ENCODE measurements around the gene SLC38A10.

SLC38A10 gene

GRCh38 chr17:81251709-81252301 lies 43.3 kb downstream of the SLC38A10 start:
- no peak for DNase-seq

GRCh38 chr17:81251094-81251708 lies 43.9 kb downstream of the SLC38A10 start:
- DNase-seq: no peak

DNA sequence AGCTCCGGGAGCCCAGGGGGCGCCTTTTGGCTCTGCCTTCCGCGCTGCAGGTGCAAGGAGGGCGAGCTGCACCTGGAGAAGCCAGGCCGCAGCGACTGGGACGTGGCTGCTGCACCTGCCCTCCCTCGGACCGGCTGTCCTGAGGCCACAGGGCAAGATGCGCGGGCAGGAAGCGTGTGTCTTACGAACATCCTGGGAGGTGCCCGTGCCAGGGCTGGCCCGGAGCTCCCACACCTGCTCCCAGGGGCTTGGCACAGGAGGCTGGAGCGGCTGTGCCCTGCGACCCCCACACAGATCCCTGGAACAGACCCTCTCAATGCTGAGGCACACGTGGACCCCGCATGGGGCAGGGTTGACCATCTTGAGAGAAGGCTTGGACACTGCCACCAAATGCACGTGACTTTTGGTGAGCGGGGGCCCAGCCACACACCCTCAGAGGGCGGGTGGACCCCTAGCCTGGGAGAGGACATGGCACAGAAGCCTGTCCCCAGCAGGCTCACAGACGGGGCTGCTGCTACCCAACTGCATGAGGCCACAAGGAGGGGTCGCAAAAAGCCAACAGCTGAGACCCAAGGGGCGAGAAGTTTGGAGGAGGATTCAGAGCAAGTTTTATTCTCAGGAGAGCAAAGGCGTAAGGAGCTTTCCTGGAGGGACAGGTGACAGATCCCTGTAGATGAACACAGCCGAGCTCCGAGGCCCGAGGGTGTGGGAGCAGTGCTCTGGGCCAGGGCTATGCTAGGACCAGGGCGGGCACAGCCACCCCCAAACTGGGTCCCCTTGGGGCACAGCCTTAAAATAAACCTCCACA lies 44.6 kb downstream of the SLC38A10 start:
- no peak for DNase-seq

GRCh38 chr17:81249223-81250040 lies 45.7 kb downstream of the SLC38A10 start:
- no peak for DNase-seq

- no peak for DNase-seq
Observed at GRCh38 chr17:81248649-81249048, 46.5 kb downstream of the SLC38A10 start.

GRCh38 chr17:81247339-81247990 lies 47.6 kb downstream of the SLC38A10 start:
- no peak for DNase-seq

DNA sequence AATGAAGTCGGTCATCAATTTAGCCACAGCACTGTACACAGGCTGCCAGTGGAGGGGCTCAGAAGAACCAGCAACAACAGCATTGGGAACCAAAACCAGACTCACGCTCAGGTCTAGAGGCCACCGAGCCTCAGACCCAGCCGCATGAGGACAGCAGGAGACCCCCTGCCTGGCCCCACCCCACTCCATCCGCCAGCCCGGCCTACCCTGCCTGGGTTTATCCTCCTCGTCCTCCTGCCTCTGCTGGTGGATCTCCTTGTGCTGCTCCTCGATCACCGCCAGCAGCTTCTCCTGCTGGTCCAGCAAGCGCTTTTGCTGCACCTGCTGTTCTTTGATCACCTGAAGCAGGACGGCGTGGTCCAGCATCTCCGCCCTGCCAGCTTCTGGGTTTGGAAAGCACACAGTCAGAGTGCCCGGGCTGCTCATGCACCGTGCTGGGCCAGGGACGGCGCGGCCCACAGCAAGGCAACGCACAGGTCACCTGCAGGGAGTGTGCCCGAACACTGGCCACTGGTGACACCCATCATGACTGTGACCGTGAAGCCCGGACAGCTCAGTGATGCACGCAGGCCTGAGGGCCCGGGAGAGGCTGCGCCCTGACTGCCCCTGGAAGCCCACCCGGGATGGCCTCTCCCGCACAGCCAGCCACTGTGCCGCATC lies 48.3 kb downstream of the SLC38A10 start:
- DNase-seq: no peak

- DNase-seq: no peak
Observed at GRCh38 chr17:81246343-81246670, 48.8 kb downstream of the SLC38A10 start.

GRCh38 chr17:81245665-81246342 lies 49.3 kb downstream of the SLC38A10 start:
- DNase-seq: no peak

DNA sequence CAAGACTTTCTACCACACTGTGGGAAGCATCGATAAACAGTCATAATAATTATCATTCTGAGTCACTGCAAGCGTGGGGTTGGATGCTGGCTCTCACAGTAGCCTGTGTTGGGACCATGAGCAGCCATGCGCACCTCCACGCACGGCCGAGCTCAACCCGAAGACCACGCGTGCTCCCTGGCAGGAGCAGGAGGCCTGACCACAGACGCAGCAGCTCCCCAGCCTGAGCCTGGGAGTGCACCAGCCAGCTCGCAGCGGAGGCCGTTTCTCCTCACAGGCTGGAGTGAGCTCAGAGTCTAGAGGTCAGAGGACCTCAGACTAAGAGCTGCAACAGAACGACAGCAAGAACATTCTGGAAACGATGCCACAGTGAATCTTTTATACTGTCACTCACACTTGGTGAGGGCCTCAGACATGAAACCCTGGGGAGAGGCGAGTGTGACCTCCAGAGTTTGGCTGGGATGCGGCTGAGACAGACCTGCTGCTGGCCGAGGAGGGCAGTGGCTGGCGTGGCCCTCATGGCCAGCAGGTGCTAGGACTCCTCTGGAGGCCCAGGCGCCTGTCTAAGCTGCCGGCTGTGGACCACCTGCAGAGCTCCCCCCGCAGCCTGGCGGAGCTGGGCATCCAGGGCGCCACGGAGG lies 50.0 kb downstream of the SLC38A10 start:
- DNase-seq: no peak

DNA sequence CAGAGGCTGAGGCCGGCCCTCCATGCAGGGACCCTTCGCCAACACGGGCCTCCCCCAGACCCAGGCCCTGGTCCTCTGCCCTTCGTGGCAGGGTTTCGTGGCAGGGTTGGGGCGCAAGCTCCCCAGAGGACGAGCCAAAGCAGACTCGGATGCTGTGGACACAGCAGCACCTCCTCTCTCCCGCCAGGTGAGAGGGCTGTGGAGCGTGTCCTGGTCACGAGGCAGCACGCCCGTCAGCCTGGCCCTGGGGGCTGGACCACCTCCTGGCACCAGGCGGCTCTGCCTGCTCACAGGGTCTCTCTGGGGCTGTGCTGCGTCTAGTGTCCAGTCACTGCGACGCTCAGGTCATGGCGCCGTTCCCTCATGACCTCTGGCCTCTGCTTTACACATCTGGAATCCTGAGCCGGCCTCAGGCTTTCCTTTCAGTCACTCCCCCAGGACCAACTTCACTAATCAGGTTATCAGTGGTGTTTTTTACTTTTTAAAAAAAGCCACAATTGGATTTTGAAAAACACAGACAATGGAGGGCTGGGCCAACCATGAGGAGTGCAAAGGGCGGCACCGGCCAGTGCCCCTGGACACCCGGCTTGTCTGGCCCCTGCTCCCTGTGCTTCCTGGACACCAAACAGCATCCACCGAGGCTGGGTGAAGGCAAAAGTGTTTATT lies 50.6 kb downstream of the SLC38A10 start:
- DNase-seq: no peak

DNA sequence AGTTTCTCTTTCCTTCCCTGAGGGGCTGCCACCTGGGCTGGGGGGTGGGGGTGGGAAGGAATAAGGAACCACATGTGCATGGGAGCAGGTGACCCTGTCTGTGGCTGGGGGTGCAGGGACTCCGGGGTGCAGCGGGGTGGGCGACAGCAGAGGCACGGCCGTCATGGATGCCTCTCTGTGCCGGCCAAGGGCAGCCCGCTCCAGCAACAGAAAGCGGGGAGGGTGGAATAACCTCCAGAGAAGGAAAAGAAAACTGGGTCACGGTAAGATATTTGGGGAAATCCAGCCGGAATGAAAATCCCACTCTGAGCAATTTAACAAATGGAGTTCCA lies 51.8 kb downstream of the SLC38A10 start:
- DNase-seq: no peak

- DNase-seq: peak; percentile 27
Observed at GRCh38 chr17:81242421-81243332, 52.4 kb downstream of the SLC38A10 start.

DNA sequence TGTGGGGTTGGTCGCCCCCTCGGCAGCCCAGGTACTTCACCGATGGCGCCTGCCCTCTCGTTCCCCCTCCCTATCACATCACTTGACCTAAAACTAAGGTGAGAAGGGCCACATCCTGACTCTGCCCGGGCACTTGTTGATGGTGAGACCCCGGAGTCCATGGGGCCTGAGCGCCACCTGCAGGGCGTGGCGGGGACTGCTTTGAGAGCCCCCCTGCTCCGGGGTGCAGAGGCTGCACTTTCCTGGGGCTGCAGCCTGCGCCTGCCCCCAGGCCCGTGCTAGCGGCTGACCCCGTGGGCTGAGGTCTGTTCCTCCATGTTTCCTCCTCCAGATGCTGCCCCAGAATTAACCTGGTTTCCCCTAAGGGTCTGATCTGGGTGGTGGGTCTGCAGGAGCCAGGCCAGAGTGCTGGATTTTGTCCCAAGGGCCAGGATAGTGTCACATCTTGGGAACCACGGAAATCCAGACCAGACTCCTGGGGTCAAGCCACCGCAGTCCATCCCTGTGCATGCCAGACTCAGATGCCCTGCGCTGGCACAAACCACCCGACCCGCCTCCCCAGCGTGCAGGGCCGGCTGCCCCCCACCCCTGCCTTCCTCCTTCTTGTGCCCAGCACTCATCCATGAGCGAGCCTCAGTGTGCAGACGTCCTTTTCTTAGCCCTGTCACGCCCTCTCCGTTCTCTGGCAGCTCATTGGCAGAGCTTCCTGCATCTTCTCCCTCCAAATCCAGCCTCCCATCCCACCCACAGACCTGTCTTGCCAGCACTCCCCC lies 53.3 kb downstream of the SLC38A10 start:
- peak; percentile 77 for DNase-seq

GRCh38 chr17:81241203-81241602 lies 53.9 kb downstream of the SLC38A10 start:
- no peak for DNase-seq

- peak; percentile 78 for DNase-seq
Observed at GRCh38 chr17:81240761-81241160, 54.3 kb downstream of the SLC38A10 start.

DNA sequence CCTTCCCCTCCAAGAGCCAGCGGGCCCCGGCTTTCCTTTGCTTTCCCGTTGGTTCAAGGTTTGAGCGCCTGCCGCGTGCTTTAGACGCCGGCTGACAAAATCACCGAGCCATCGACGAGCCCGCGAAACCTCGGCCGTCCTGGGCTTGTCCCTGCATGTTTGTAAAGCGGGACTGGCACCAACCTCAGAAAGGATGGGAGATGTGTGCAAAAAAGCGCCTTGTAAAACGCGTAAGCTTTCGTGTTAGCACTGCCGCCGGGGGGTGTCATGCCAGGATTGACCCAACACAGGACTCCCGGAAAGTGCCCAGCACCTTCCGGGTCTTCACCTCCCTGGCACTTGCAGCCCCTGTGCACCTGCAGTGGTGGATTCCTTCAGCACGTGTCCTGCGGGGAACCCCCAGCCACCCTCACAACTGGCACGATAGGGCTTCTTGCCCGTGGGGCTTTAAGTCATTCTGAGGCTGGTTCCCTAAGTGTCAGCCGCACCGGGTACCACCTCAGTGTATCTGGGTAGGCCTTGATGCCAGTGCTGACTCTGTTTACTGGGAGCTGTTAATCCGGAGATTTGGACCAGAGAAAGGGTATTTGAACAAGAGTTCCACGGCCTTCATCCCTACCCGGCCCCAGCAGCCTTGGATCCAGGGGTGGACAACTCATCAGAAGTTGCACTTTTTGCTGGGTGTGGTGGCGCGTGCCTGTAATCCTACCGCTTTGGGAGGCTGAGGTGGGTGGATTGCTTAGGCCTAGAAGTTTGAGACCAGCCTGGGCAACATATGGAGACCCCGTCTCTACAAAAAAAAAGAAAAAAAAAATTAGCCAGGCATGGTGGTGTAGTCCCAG lies 55.2 kb downstream of the SLC38A10 start:
- DNase-seq: peak; percentile 63

Data from hematopoietic multipotent progenitor cell treated with erythropoietin and hydrocortisone succinate and interleukin-3 and kit ligand, for 6 days (in vitro differentiated cells).